MM.1S (cell line): ENCODE measurements around the gene LSAMP.

Experiments
- CTCF ChIP-seq: fragments of 300-600 bp; sonication (generic); IDR thresholded peaks from 2 replicates; pipeline ENCODE4 v1.5.1; 2016; ENCODE audit warnings: antibody characterized with exemption, low read length, mixed read lengths
- EZH2 ChIP-seq: fragments of 300-600 bp; sonication (generic); optimal IDR thresholded peaks from 2 replicates; pipeline ENCODE3; 2017; ENCODE audit warnings: low read depth, mild to moderate bottlenecking, antibody characterized with exemption, low read length, mixed read lengths
- EZH2phosphoT487 ChIP-seq: fragments of 300-600 bp; sonication (generic); IDR thresholded peaks from 2 replicates; pipeline ENCODE4 v1.6.1; 2018; ENCODE audit warnings: antibody characterized with exemption, low read length

GRCh38 chr3:116111765-116112164, 333.5 kb downstream of the LSAMP start:
- TF ChIP-seq EZH2phosphoT487 (no peak), CTCF (no peak), EZH2 (no peak)
